HG02852 (cell line): ENCODE results near the gene DIO3.

Source experiments
- ATAC-seq: cut with Tn5 transposase; IDR thresholded peaks from one replicate; pipeline ENCODE4 v1.9.1; 2021; ENCODE audit warnings: mild to moderate bottlenecking, moderate library complexity; ENCODE audit not compliant: unreplicated experiment

The DIO3 gene

GRCh38 chr14:101595349-101595748 is 34.1 kb downstream of the DIO3 start:
- ATAC-seq = no peak

GRCh38 chr14:101595887-101596721 is 34.8 kb downstream of the DIO3 start:
- ATAC-seq = no peak

- ATAC-seq = no peak
Observed at GRCh38 chr14:101596742-101597141, 35.4 kb downstream of the DIO3 start.

GRCh38 chr14:101598159-101598558 is 36.9 kb downstream of the DIO3 start:
- no peak for ATAC-seq

GRCh38 chr14:101598571-101599233 is 37.4 kb downstream of the DIO3 start:
- ATAC-seq = no peak

GRCh38 chr14:101599234-101599885 is 38.1 kb downstream of the DIO3 start:
- ATAC-seq = no peak

GRCh38 chr14:101600336-101600890 is 39.1 kb downstream of the DIO3 start:
- no peak for ATAC-seq

GRCh38 chr14:101600891-101601605 is 39.8 kb downstream of the DIO3 start:
- ATAC-seq = no peak

- no peak for ATAC-seq
Observed at GRCh38 chr14:101601606-101602465, 40.5 kb downstream of the DIO3 start.

GRCh38 chr14:101602466-101602840 is 41.2 kb downstream of the DIO3 start:
- no peak for ATAC-seq

- no peak for ATAC-seq
Observed at GRCh38 chr14:101603096-101603495, 41.8 kb downstream of the DIO3 start.

GRCh38 chr14:101604228-101604934 is 43.1 kb downstream of the DIO3 start:
- ATAC-seq = no peak

- no peak for ATAC-seq
Observed at GRCh38 chr14:101604935-101605780, 43.9 kb downstream of the DIO3 start.

GRCh38 chr14:101605836-101606235 is 44.5 kb downstream of the DIO3 start:
- no peak for ATAC-seq
